Placental pericyte (primary cell): Measurements from ENCODE around the gene THSD4. TPM values are rescaled to one million over a fixed set of nuclear protein-coding genes. Genes with fewer than 3 reads are reported as not detected.

ENCODE experiments used
- total RNA-seq: library from RNA; depleted of rRNA; stranded (reverse); fragments of >200 nt; gene quantifications from 2 replicates; pipeline ENCODE4 v1.2.3, GENCODE V29; 2012

Gene THSD4
- 19.0 and 102 TPM in 2 replicates for total RNA-seq

GRCh38 chr15:71114887-71115566 lies at the start of gene THSD4:
Gene THSD4, plus strand, starts transcription at chr15:71115471.

GRCh38 chr15:71810256-71811035 lies 695.2 kb downstream of the THSD4 start, which contains the start of gene NR2E3:
Gene NR2E3, plus strand, starts transcription at chr15:71810554. Its CDS starts 190 bp downstream, at chr15:71810744.

Other genes with a start within 250 kb of the THSD4 start
- 1.8 and 5.7 TPM in 2 replicates for gene THAP10, start 223.0 kb upstream of the THSD4 start, total RNA-seq
- gene LRRC49, start 222.6 kb upstream of the THSD4 start, total RNA-seq = 11.5 and 33.0 TPM in 2 replicates